Fibroblast of upper back skin (primary cell): Measurements from ENCODE around the gene DPPA2.
"Not testable (repeated sequence)": the region's sequence is repeated elsewhere in the genome, so short reads cannot be mapped to it uniquely, and the experiment has no call there.

Source experiments
- DNase-seq: peaks from one replicate; pipeline ENCODE4 v3.0.0-alpha.2; 2013

Gene DPPA2

GRCh38 chr3:109316162-109316730 lies at the start of gene DPPA2:
DPPA2 (minus strand) TSS chr3:109316517; CDS start chr3:109314542, 1,975 bp downstream.
- no peak for DNase-seq

GRCh38 chr3:109364088-109364487 lies 47.8 kb upstream of the DPPA2 start:
- no peak for DNase-seq

GRCh38 chr3:109363634-109364033 lies 47.3 kb upstream of the DPPA2 start:
- no peak for DNase-seq

- DNase-seq: no peak
Observed at GRCh38 chr3:109362823-109363222, 46.5 kb upstream of the DPPA2 start.

GRCh38 chr3:109358809-109359208 lies 42.5 kb upstream of the DPPA2 start:
- DNase-seq: not testable (repeated sequence)

- DNase-seq: no peak
Observed at GRCh38 chr3:109356442-109357155, 40.3 kb upstream of the DPPA2 start.

GRCh38 chr3:109355625-109356441 lies 39.5 kb upstream of the DPPA2 start:
- no peak for DNase-seq

GRCh38 chr3:109353057-109353456 lies 36.7 kb upstream of the DPPA2 start:
- DNase-seq: no peak

- no peak for DNase-seq
Observed at GRCh38 chr3:109351231-109351630, 34.9 kb upstream of the DPPA2 start.

GRCh38 chr3:109346770-109347295 lies 30.5 kb upstream of the DPPA2 start:
- DNase-seq: peak; percentile 47

GRCh38 chr3:109346099-109346498 lies 29.8 kb upstream of the DPPA2 start:
- DNase-seq: no peak

GRCh38 chr3:109339714-109340648 lies 23.7 kb upstream of the DPPA2 start:
- no peak for DNase-seq

GRCh38 chr3:109339197-109339596 lies 22.9 kb upstream of the DPPA2 start:
- DNase-seq: no peak

- no peak for DNase-seq
Observed at GRCh38 chr3:109338322-109338721, 22.0 kb upstream of the DPPA2 start.

- no peak for DNase-seq
Observed at GRCh38 chr3:109337393-109337792, 21.1 kb upstream of the DPPA2 start, which contains the start of gene DPPA4. DPPA4 (minus strand) TSS chr3:109337546; CDS start chr3:109337517, 29 bp downstream.

GRCh38 chr3:109336291-109336861 lies 20.1 kb upstream of the DPPA2 start:
- peak; percentile 26 for DNase-seq

- DNase-seq: no peak
Observed at GRCh38 chr3:109334572-109334971, 18.3 kb upstream of the DPPA2 start.

- no peak for DNase-seq
Observed at GRCh38 chr3:109331692-109332091, 15.4 kb upstream of the DPPA2 start.

GRCh38 chr3:109330405-109330804 lies 14.1 kb upstream of the DPPA2 start:
- no peak for DNase-seq

GRCh38 chr3:109328202-109328601 lies 11.9 kb upstream of the DPPA2 start:
- DNase-seq: no peak

GRCh38 chr3:109325657-109326056 lies 9.3 kb upstream of the DPPA2 start:
- DNase-seq: no peak

- no peak for DNase-seq
Observed at GRCh38 chr3:109325109-109325508, 8.8 kb upstream of the DPPA2 start.
